IMR-90 (cell line): ENCODE data around the gene ABCC4. TPM values are rescaled to one million over a fixed set of nuclear protein-coding genes. Genes with fewer than 3 reads are reported as not detected.

Experiments
- ATAC-seq: fragments of 200-7000 bp; cut with Tn5 transposase; 2 replicates; pipeline ENCODE4 v1.9.1; 2020; ENCODE audit warnings: low read depth, mild to moderate bottlenecking, moderate library complexity
- BruUV-seq: library from RNA; stranded (reverse); fragments of 400-500 nt; replicated peaks from 2 replicates; lab custom pipeline; 2021; lab: Mats Ljungman, UMichigan
- CTCF ChIA-PET: fragments of 300-600 bp; formaldehyde crosslinking; extraction: SDS; loops from one replicate; lab custom pipeline; 2021; ENCODE audit warnings: antibody characterized with exemption; lab: Yijun Ruan, JAX
- POLR2A ChIA-PET: fragments of 300-600 bp; sonication (Branson Sonifier 250); formaldehyde crosslinking; loops from one replicate; lab custom pipeline; 2022; ENCODE audit warnings: antibody characterized with exemption; ENCODE audit not compliant: unreplicated experiment; lab: Charles Lee
- DNase-seq: peaks from one replicate; pipeline ENCODE4 v3.0.0; 2013
- H2AFZ ChIP-seq: replicated peaks from 2 replicates; pipeline ENCODE3; 2013; ENCODE audit warnings: low read length, mild to moderate bottlenecking; ENCODE audit not compliant: poor library complexity
- H2AK5ac ChIP-seq: 2 replicates; pipeline ENCODE4 v1.6.1; 2013; ENCODE audit warnings: low read depth, low read length, inconsistent platforms
- H2AK9ac ChIP-seq: replicated peaks from 2 replicates; pipeline ENCODE3; 2013; ENCODE audit warnings: mild to moderate bottlenecking, low read depth, low read length, moderate library complexity; ENCODE audit not compliant: poor library complexity
- H2BK120ac ChIP-seq: 2 replicates; pipeline ENCODE4 v1.6.1; 2013; ENCODE audit warnings: low read depth, low read length, inconsistent platforms
- H2BK15ac ChIP-seq: 3 replicates; pipeline ENCODE4 v1.6.1; 2013; ENCODE audit warnings: low read depth, low read length, inconsistent platforms
- H2BK20ac ChIP-seq: 2 replicates; pipeline ENCODE4 v1.6.1; 2013; ENCODE audit warnings: low read depth, mild to moderate bottlenecking, inconsistent platforms, low read length, moderate library complexity
- H2BK5ac ChIP-seq: 2 replicates; pipeline ENCODE4 v1.6.1; 2013; ENCODE audit warnings: mild to moderate bottlenecking, low read depth, low read length, inconsistent platforms; ENCODE audit not compliant: poor library complexity, severe bottlenecking
- H3K14ac ChIP-seq: replicated peaks from 2 replicates; pipeline ENCODE4 v1.6.1; 2013; ENCODE audit warnings: low read depth, low read length, inconsistent platforms
- H3K18ac ChIP-seq: 2 replicates; pipeline ENCODE4 v1.6.1; 2013; ENCODE audit warnings: low read depth, low read length, control low read depth
- H3K23ac ChIP-seq: 2 replicates; pipeline ENCODE4 v1.6.1; 2013; ENCODE audit warnings: low read depth, low read length, inconsistent platforms
- H3K27ac ChIP-seq: 2 replicates; pipeline ENCODE4 v1.5.1; 2013; ENCODE audit warnings: mild to moderate bottlenecking, control low read depth, low read length; ENCODE audit not compliant: insufficient read depth
- H3K27me3 ChIP-seq: 2 replicates; pipeline ENCODE4 v1.6.1; 2013; ENCODE audit warnings: low read length; ENCODE audit not compliant: control insufficient read depth, insufficient read depth
- H3K36me3 ChIP-seq: 2 replicates; pipeline ENCODE4 v1.6.1; 2013; ENCODE audit warnings: low read length, mixed read lengths; ENCODE audit not compliant: control insufficient read depth, insufficient read depth
- H3K4ac ChIP-seq: 2 replicates; pipeline ENCODE4 v1.6.1; 2013; ENCODE audit warnings: low read depth, low read length, inconsistent platforms
- H3K4me1 ChIP-seq: 2 replicates; pipeline ENCODE4 v1.6.1; 2013; ENCODE audit warnings: low read length, mixed read lengths; ENCODE audit not compliant: control insufficient read depth, insufficient read depth
- H3K4me2 ChIP-seq: 2 replicates; pipeline ENCODE4 v1.6.1; 2013; ENCODE audit warnings: low read depth, mild to moderate bottlenecking, control low read depth, low read length, moderate library complexity
- H3K4me3 ChIP-seq: 2 replicates; pipeline ENCODE4 v1.5.1; 2013; ENCODE audit warnings: low read depth, mild to moderate bottlenecking, control low read depth, low read length, moderate library complexity; ENCODE audit not compliant: insufficient read depth
- H3K56ac ChIP-seq: 2 replicates; pipeline ENCODE4 v1.6.1; 2013; ENCODE audit warnings: low read length, inconsistent platforms; ENCODE audit not compliant: insufficient read depth; ENCODE audit errors: extremely low read depth
- H3K79me1 ChIP-seq, 2 experiments: 2 replicates each; pipeline ENCODE4 v1.6.1; 2013; ENCODE audit warnings: low read length in 2 of 2, inconsistent platforms in 1 of 2, low read depth in 1 of 2
- H3K9ac ChIP-seq: 2 replicates; pipeline ENCODE4 v1.6.1; 2013; ENCODE audit warnings: low read depth, low read length, control low read depth
- H3K9me1 ChIP-seq: 2 replicates; pipeline ENCODE4 v1.6.1; 2013; ENCODE audit warnings: low read length, inconsistent platforms; ENCODE audit not compliant: insufficient read depth
- H3K9me3 ChIP-seq: 2 replicates; pipeline ENCODE4 v1.6.1; 2013; ENCODE audit warnings: low read length; ENCODE audit not compliant: control insufficient read depth, insufficient read depth
- H4K20me1 ChIP-seq: 2 replicates; pipeline ENCODE4 v1.6.1; 2013; ENCODE audit warnings: low read length, inconsistent platforms; ENCODE audit not compliant: insufficient read depth
- H4K5ac ChIP-seq: 2 replicates; pipeline ENCODE4 v1.6.1; 2013; ENCODE audit warnings: mild to moderate bottlenecking, low read depth, low read length, control low read depth
- H4K8ac ChIP-seq, 2 experiments: 2 replicates each; pipeline ENCODE4 v1.6.1; 2013; ENCODE audit warnings: low read depth in 2 of 2, low read length in 2 of 2, control low read depth in 1 of 2, inconsistent platforms in 1 of 2
- H4K91ac ChIP-seq: 2 replicates; pipeline ENCODE4 v1.6.1; 2013; ENCODE audit warnings: low read depth, low read length, inconsistent platforms; ENCODE audit not compliant: insufficient read depth
- CTCF ChIP-seq: conservative IDR thresholded peaks from 2 replicates; pipeline ENCODE4 v1.5.1; 2012; ENCODE audit warnings: mild to moderate bottlenecking, low read depth, low read length, improper control_type of control experiment
- ELK1 ChIP-seq: fragments of 150-350 bp; IDR thresholded peaks from 2 replicates; pipeline ENCODE4 v1.6.1; 2016; ENCODE audit warnings: low read depth, mild to moderate bottlenecking, low read length, moderate library complexity, borderline replicate concordance
- FOS ChIP-seq: fragments of 150-350 bp; IDR thresholded peaks from 2 replicates; pipeline ENCODE4 v1.6.1; 2016; ENCODE audit warnings: low read depth, low read length
- NFE2L2 ChIP-seq: fragments of 150-350 bp; IDR thresholded peaks from 2 replicates; pipeline ENCODE4 v1.6.1; 2016; ENCODE audit warnings: low read depth, mild to moderate bottlenecking, low read length
- POLR2A ChIP-seq: IDR thresholded peaks from 2 replicates; pipeline ENCODE4 v1.6.1; 2012; ENCODE audit warnings: mild to moderate bottlenecking, low read depth, low read length
- RAD21 ChIP-seq: IDR thresholded peaks from 2 replicates; pipeline ENCODE4 v1.6.1; 2012; ENCODE audit warnings: low read length, improper control_type of control experiment
- RCOR1 ChIP-seq: IDR thresholded peaks from 2 replicates; pipeline ENCODE4 v1.6.1; 2012; ENCODE audit warnings: mild to moderate bottlenecking, low read length, improper control_type of control experiment; ENCODE audit not compliant: insufficient replicate concordance
- RFX5 ChIP-seq: IDR thresholded peaks from 2 replicates; pipeline ENCODE4 v1.8.0; 2012; ENCODE audit warnings: low read depth, mild to moderate bottlenecking, low read length, moderate library complexity
- SMC3 ChIP-seq: fragments of 150-350 bp; IDR thresholded peaks from 2 replicates; pipeline ENCODE4 v1.6.1; 2016; ENCODE audit warnings: low read depth, mild to moderate bottlenecking, antibody characterized with exemption, low read length, moderate library complexity
- WGBS, 2 experiments: methylation state at CpG; one replicate each; pipeline versions ENCODE4 v1.1.5 to v1.1.7; 2013; ENCODE audit warnings: missing lambda C conversion rate in 2 of 2; ENCODE audit not compliant: insufficient read length in 1 of 2; ENCODE audit errors: extremely low coverage in 2 of 2; 5-methylcytosine and 5-hydroxymethylcytosine counted together
- dilution Hi-C: fragments of 300-500 bp; cut with HindIII; formaldehyde crosslinking; loops from one replicate; pipeline ENCODE4 v1.14.3; 2018; ENCODE audit warnings: low sequenced_read_pairs; ENCODE audit not compliant: unreplicated experiment
- in situ Hi-C: fragments of 300-500 bp; cut with MboI; formaldehyde crosslinking; loops from 3 replicates; pipeline ENCODE4 v1.14.3; 2019; ENCODE audit warnings: low sequenced_read_pairs, inconsistent platforms, mixed read lengths
- intact Hi-C: fragments of 100-400 bp; cut with micrococcal nuclease; formaldehyde crosslinking; loops from 2 replicates; pipeline ENCODE4 v1.10.0; 2022
- polyA plus RNA-seq, 3 experiments: library from polyadenylated mRNA; depleted of rRNA; stranded (reverse); fragments of >200 nt; gene quantifications; 2 replicates each; pipeline ENCODE4 v1.2.3, GENCODE V29; 2012; ENCODE audit warnings: low replicate concordance in 1 of 3
- total RNA-seq: library from RNA; depleted of rRNA; stranded (reverse); fragments of >200 nt; gene quantifications from 2 replicates; pipeline ENCODE4 v1.2.3, GENCODE V29; 2012
- TF ChIP-seq, protein P1 (sequence below): fragments of 150-350 bp; IDR thresholded peaks from 2 replicates; pipeline ENCODE4 v1.6.1; 2017; ENCODE audit warnings: mild to moderate bottlenecking, antibody characterized with exemption, low read length, low read depth

ABCC4 gene
- total and polyA plus RNA-seq, 2 of the 4 experiments (the other 2 are of a cell fraction) = 16.6 to 41.4 TPM

DNA sequence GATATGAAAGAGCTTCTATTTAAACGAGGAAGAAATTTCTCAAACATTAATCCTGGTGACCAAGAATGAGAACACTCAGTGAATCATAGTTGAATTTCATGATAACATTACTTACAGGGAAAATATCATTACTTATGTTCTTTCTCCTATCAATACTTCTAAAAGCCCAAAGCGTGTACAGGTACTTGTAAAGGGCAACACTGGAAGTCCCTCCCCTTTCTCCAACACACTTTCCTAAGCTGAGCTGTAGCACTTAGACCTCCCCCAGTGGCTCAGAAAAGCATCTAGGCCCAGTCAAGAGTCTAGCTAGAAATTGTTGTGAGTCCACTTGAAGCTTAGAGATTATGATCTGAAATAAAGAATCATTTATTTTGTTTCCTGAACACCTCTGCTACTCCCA, 150.7 kb downstream of the ABCC4 start:
- Histone ChIP-seq H3K9me3 (no peaks in the 10 kb centered on the region), H2BK120ac (no peak overlapping the region), H3K4ac (no peak overlapping the region), H3K14ac (no peak overlapping the region), H3K9me1 (no peaks in the 10 kb centered on the region), H2AK5ac (no peak overlapping the region), H3K9ac (no peak overlapping the region), H2BK5ac (no peak overlapping the region), H2BK15ac (no peak overlapping the region), H3K4me2 (no peak overlapping the region), H3K4me1 (0 out of 2 replicates have a peak, but pooled peaks cover 3% of the 10 kb centered on the region), H4K20me1 (no peaks in the 10 kb centered on the region), H3K36me3 (peaks cover 16% of the 10 kb centered on the region), H2AK9ac (no peak overlapping the region), H2BK20ac (no peak overlapping the region), H3K56ac (no peak overlapping the region), H2AFZ (no peak overlapping the region), H3K4me3 (no peak overlapping the region), H4K8ac (no peak overlapping the region), H3K18ac (no peak overlapping the region), H3K79me1 (peaks cover 7 to 21% of the 10 kb centered on the region in 2 experiments; a peak in 3 of 4 replicates), H4K91ac (no peak overlapping the region), H3K27ac (no peak overlapping the region), H4K5ac (no peak overlapping the region), H3K23ac (no peak overlapping the region), H3K27me3 (no peaks in the 10 kb centered on the region)
- POLR2A ChIA-PET = interaction anchor here (0.5 kb wide), 1 partner anchor 298 kb away, joined by 5 read pairs; no protein-coding TSS in a partner anchor
- intact Hi-C loops (no loop called here), in situ Hi-C loops (no loop called here), dilution Hi-C loops (no loop called here)
- DNase-seq (no peak), ATAC-seq (no peak)
- TF ChIP-seq, protein P1, sequence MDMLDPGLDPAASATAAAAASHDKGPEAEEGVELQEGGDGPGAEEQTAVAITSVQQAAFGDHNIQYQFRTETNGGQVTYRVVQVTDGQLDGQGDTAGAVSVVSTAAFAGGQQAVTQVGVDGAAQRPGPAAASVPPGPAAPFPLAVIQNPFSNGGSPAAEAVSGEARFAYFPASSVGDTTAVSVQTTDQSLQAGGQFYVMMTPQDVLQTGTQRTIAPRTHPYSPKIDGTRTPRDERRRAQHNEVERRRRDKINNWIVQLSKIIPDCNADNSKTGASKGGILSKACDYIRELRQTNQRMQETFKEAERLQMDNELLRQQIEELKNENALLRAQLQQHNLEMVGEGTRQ = no peak
- TF ChIP-seq POLR2A (no peak), FOS (no peak), NFE2L2 (no peak), CTCF (no peak), RFX5 (no peak), RCOR1 (no peak), RAD21 (no peak), SMC3 (no peak), ELK1 (no peak)
- CTCF ChIA-PET = no interaction called here
- BruUV-seq = no TSS peak
- WGBS, 2 experiments = no CpG with 5 or more reads among the region's 2 CpGs
